AG04450 (cell line): ENCODE data around the gene ATP4B. TPM values are rescaled to one million over a fixed set of nuclear protein-coding genes. Genes with fewer than 3 reads are reported as not detected.

Experiments used
- CTCF ChIA-PET: fragments of 300-600, 350-600 bp; formaldehyde crosslinking; extraction: SDS; loops from one replicate; lab custom pipeline; 2022; ENCODE audit warnings: antibody characterized with exemption, inconsistent platforms; lab: Charles Lee
- POLR2A ChIA-PET: fragments of 350-600 bp; formaldehyde crosslinking; extraction: SDS; loops from one replicate; lab custom pipeline; 2021; ENCODE audit warnings: antibody characterized with exemption, inconsistent platforms; lab: Yijun Ruan, JAX
- DNase-seq: peaks from one replicate; pipeline ENCODE4 v3.0.0-alpha.2; 2011; ENCODE audit warnings: low read depth, low spot score
- H3K27ac ChIP-seq: one replicate; pipeline ENCODE4 v1.5.1; 2012; ENCODE audit warnings: low read depth, low read length, control low read depth
- H3K27me3 ChIP-seq: one replicate; pipeline ENCODE4 v1.6.0; 2012; ENCODE audit warnings: low read length; ENCODE audit not compliant: control insufficient read depth, insufficient read depth
- H3K4me3 ChIP-seq: 2 replicates; pipeline ENCODE4 v1.5.1; 2011; ENCODE audit warnings: mild to moderate bottlenecking, low read depth, low read length, control low read depth
- H3K9me3 ChIP-seq: 2 replicates; pipeline ENCODE4 v1.5.1; 2012; ENCODE audit warnings: low read length; ENCODE audit not compliant: control insufficient read depth, insufficient read depth
- CTCF ChIP-seq: IDR thresholded peaks from 2 replicates; pipeline ENCODE4 v1.5.1; 2011; ENCODE audit warnings: low read depth, low read length, control low read depth, inconsistent platforms
- polyA plus RNA-seq: library from polyadenylated mRNA; depleted of rRNA; stranded (reverse); fragments of >200 nt; gene quantifications from 2 replicates; pipeline ENCODE4 v1.2.3, GENCODE V29; 2011

Gene ATP4B
- polyA plus RNA-seq, 1 experiment, result not detected

GRCh38 chr13:113650731-113651148, 7.3 kb downstream of the ATP4B start:
- no peak overlapping the region for H3K27ac ChIP-seq
- ChIA-PET CTCF (no interaction called here), POLR2A (no interaction called here)
- H3K4me3 ChIP-seq, result no peak overlapping the region
- no peaks in the 10 kb centered on the region for H3K27me3 ChIP-seq
- no peak for TF ChIP-seq CTCF
- DNase-seq, result no peak
- no peaks in the 10 kb centered on the region; the same call in 1 of the 2 replicates for H3K9me3 ChIP-seq

- Histone ChIP-seq H3K27ac (no peak overlapping the region), H3K9me3 (no peaks in the 10 kb centered on the region; the same call in 1 of the 2 replicates), H3K27me3 (no peaks in the 10 kb centered on the region), H3K4me3 (no peak overlapping the region)
- TF ChIP-seq CTCF, result no peak
- POLR2A ChIA-PET, result no interaction called here
- CTCF ChIA-PET, result no interaction called here
- no peak for DNase-seq
Observed at GRCh38 chr13:113650275-113650674, 7.7 kb downstream of the ATP4B start.

- Histone ChIP-seq H3K4me3 (no peak overlapping the region), H3K27me3 (no peaks in the 10 kb centered on the region), H3K27ac (no peak overlapping the region), H3K9me3 (no peaks in the 10 kb centered on the region; the same call in 1 of the 2 replicates)
- ChIA-PET POLR2A (no interaction called here), CTCF (no interaction called here)
- DNase-seq, result no peak
- TF ChIP-seq CTCF, result no peak
Observed at GRCh38 chr13:113649212-113649611, 8.8 kb downstream of the ATP4B start.

- no peaks in the 10 kb centered on the region for H3K27me3 ChIP-seq
- H3K9me3 ChIP-seq, result no peaks in the 10 kb centered on the region; the same call in 1 of the 2 replicates
- no peak overlapping the region for H3K4me3 ChIP-seq
- H3K27ac ChIP-seq, result no peak overlapping the region
- TF ChIP-seq CTCF, result no peak
- POLR2A ChIA-PET, result no interaction called here
- CTCF ChIA-PET, result no interaction called here
- DNase-seq, result no peak
Observed at GRCh38 chr13:113648216-113648610, 9.8 kb downstream of the ATP4B start.

- POLR2A ChIA-PET, result no interaction called here
- CTCF ChIA-PET, result no interaction called here
Observed at GRCh38 chr13:113647351-113648215, 10.4 kb downstream of the ATP4B start.

More at GRCh38 chr13:113647351-113648215, 10.4 kb downstream of the ATP4B start:
- no peak for DNase-seq
- no peak overlapping the region for H3K4me3 ChIP-seq
- no peak for TF ChIP-seq CTCF
- H3K27me3 ChIP-seq, result no peaks in the 10 kb centered on the region
- H3K27ac ChIP-seq, result no peak overlapping the region
- no peaks in the 10 kb centered on the region; the same call in none of the 2 replicates for H3K9me3 ChIP-seq
